Non-pigmented ciliary epithelial cell (primary cell): ENCODE results near the gene CAPN9.
"Not testable (repeated sequence)": the region's sequence is repeated elsewhere in the genome, so short reads cannot be mapped to it uniquely, and the experiment has no call there.

Experiments
- DNase-seq: peaks from one replicate; pipeline ENCODE4 v3.0.0-alpha.2; 2010; ENCODE audit warnings: low read depth

Gene CAPN9

DNA sequence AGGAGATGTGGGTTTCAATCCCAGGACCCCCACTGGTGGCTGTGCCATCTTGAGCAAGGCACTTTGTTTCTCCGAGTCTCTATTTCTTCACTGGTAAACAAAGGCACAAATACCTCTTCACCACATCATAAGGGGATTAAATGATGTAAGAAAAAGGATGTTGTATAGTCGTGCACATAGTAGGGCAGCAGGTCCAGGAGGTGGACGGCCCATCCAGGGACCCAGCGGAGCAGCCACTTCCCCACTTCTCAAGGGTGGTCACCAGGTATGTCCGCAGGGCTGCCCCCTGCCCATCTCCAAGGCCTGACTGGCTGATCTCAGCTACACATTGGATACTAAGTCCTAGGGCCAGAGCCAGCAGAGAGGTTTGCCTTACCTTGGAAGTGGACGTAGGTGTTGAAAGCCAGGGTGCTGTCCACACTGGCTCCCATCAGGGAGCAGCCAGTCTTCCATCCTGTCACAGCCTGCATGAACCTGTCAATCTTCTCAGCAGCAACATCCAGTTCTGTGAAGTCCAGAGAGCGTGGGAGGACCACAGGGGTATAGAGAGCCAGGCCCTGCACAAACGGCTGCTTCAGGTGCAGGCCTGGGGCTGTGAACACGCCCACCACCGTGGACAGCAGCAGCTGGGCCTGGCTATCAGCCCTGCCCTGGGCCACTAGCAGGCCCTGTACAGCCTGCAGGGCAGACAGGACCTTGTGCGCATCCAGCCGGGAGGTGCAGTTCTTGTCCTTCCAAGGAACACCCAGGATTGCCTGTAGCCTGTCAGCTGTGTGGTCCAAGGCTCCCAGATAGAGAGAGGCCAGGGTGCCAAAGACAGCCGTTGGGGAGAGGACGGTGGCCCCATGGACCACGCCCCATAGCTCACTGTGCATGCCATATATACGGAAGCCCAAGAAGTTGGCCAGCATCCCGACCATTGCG lies 37.3 kb upstream of the CAPN9 start:
- DNase-seq, result no peak

DNA sequence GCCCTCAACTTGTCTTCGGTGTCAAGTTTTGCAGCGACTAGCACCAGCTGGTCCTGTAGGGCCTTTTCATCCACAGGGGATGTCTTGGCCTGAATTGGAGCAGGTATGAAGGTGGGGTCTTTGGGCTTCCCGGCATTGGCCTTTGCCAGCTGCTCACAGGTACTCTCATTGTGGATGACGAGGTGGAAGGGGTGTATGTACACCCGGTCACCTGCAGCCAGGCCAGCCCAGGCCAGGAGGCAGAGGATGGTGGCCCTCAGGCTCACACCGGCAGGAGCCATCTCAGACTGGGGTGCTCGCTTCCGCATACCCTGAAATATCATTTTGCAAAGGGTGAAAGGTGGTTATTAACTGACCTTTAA lies 36.7 kb upstream of the CAPN9 start:
- no peak for DNase-seq

DNA sequence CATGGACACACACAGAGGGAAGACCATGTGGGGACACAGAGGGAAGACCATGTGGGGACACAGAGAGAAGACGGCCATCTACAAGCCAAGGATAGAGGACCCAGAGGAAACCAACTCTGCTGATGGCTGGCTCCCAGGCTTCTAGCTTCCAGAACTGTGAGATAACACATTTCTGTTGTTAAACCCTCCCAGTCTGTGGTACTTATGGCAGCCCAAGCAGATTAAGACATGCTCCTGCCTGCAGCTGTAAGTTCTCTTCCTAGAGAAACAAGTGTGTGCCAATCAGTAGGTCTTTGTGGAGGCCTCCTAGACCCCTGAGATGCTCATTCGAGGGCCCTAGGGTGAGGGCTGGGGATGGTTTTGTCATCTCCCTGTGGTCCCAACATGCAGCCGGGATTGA lies 35.9 kb upstream of the CAPN9 start:
- no peak for DNase-seq

DNA sequence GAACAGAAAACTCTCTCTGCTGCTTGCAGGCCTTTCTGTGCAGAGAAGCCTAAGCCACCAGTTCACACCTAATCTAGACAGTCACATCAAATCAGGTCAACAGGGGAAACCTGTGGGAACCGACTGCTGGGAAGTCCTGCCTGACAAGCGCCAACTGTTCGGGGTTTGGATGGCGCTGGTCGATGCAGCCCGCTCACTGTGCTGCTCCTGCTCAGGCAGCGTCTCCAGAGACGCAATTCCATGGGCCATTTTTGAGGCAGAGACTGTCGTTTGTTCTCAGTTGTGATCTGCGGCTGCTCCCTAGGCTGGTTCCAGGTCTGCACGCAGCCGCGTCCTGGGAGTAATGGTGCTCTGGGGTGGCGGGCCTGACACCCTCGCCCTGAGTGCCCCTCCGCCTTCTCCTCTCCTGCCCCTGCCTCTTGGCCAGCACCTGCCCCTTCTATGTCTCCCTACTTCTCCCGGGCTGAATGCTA lies 34.7 kb upstream of the CAPN9 start:
- DNase-seq, result no peak

DNA sequence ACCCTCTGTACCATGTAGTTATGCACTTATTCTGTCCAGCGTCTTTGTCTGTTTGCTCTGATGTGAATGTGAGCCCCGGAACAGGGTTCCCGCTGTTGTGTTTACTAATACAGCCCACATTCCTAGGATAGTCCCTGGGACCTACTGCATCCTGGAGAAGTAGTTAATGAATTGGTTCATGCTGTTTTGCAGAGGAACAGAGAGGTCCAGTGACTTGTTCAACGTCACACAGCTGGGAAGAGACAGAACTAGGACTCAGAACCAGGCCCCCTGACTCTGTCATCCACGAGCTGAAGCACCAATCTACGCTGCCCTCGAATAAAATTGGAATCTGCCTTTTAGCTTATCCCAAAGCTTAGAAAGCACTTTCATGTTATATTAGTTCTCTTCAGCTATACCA lies 34.0 kb upstream of the CAPN9 start:
- DNase-seq, result no peak

DNA sequence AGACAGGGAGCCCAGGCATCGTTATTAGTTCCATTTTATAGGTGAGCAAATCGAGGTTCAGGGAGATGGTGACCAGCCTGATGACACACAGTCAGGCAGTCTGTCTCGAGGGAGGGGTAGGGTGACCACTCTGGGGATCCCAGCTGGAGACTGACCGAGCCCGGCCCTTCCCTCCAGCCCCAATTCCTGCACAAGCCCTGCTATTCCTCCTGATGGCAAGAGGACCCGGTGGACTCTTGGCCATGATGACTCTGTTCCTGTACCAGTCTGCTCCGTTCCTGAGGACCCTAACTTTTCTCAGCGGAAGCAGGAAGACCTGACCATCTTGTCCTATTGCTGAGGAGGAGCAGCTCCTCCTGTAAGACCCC lies 33.7 kb upstream of the CAPN9 start:
- DNase-seq, result no peak

DNA sequence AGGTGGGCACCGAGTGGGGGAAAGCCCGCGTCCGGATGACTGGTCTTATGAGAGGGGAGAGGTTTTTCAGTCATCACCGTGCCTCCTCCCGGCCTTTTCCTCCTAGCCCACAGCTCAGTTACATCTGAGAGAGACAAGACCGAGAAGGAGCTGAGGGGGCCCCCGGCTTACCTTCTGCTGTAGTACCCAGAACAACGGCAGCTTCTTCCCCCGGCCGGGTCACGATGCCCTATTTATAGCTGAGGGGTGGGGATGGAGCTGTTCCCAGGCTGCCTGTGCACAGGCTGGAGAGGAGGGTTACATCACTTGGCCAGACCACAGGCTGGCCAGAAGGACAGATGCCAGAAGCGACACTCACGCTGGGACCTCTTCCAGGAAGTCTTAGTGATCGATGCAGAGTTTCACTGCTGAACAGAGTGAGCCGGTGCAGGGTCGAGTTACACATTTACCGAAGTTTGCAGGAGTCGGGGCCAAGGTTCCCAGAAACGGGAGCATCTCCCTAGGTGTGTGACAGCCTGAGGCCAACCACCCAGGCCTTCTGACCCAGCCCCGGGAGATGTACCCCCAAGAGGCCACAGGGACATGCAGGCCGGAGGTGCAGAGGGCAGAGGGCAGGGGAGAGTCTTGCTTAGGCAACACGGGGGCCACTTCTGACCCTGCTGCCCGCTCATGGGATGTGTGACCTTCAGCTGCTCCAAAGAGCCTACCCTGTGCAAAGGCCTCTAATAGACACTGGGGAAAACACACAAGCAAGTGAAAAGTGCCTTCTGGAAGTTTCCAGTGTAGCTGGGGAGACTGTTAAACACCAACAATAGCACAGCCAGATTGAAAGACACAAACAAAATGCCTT lies 33.0 kb upstream of the CAPN9 start, which contains the start of gene AGT:
AGT (minus strand) TSS at position 208 of the 850 bp plus-strand sequence. CDS start 3,299 bp downstream, outside the sequence.
- DNase-seq, result peak; percentile 37

DNA sequence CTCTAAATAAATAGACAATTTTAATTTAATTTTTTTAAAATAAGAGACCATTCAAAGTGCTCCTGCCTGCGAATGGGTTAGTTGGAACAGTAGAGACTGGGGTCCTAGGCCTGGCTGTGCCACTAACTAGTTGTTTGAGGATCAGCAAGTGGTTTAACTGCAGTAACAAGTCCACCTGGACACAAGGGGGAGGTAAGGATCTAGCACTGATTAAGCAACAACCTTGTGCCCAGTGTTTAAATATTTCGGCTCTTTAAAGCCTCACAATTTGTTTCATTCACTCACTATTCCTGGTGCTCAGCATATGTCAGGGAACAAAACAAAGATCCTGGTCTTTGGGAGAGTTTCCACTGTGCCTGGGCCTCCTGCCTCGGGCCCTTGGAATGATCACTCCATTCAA lies 31.7 kb upstream of the CAPN9 start:
- DNase-seq, result no peak

DNA sequence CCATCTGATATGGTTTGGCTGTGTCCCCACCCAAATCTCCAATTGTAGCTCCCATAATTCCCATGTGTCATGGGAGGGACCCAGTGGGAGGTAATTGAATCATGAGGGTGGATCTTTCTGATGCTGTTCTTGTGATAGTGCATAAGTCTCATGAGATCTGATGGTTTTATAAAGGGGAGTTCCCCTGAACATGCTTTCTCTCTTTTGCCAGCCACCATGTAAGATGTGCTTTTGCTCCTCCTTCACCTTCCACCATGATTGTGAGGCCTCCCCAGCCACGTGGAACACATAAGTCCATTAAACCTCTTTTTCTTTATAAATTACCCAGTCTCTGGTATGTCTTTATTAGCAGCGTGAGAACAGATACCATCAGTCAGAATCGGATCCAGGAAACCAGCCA lies 30.7 kb upstream of the CAPN9 start:
- not testable (repeated sequence) for DNase-seq

DNA sequence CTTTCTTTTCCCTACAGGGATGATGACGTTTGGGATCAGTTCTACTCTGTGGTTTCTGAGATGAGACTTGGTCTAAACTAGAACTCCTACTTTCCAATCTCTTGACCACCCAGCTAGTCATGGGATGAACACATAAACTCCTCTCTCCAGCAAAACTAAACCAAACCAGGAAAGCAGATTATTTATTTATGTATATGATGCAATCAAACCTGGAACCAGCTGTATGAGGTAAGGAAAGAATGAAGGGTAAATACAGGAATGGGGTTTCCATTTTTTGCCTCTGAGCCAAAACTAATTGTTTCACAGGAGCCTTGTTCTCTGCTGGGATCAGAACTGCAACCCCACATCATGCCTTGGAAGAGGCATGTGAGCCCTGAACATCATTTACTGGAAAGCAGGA lies 29.9 kb upstream of the CAPN9 start:
- DNase-seq, result no peak

DNA sequence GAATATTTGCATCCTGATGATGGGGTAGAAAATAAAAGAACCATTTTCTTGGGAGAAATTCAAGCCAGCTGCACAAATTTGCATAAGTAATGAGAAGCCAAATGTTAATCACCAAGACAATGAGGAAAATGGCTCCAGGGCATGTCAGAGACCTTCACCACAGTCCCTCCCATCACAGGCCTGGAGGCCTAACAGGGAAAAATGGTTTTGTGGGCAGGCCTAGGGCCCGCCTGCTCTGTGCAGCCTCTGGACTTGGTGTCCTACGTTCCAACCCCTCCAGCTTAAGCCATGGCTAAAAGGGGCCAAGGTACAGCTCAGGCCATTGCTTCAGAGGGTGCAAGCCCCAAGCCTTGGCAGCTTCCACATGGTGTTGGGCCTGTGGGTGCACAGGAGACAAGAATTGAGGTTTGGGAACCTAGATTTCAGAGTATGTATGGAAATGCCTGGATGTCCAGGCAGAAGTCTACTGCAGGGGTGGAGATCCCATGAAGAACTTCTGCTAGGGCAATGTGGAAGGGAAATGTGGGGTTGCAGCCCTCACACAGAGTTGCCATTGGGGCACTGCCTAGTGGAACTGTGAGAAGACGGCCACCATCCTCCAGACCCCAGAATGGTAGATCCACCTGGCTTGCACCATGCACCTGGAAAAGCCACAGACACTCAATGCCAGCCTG lies 25.2 kb upstream of the CAPN9 start:
- not testable (repeated sequence) for DNase-seq

DNA sequence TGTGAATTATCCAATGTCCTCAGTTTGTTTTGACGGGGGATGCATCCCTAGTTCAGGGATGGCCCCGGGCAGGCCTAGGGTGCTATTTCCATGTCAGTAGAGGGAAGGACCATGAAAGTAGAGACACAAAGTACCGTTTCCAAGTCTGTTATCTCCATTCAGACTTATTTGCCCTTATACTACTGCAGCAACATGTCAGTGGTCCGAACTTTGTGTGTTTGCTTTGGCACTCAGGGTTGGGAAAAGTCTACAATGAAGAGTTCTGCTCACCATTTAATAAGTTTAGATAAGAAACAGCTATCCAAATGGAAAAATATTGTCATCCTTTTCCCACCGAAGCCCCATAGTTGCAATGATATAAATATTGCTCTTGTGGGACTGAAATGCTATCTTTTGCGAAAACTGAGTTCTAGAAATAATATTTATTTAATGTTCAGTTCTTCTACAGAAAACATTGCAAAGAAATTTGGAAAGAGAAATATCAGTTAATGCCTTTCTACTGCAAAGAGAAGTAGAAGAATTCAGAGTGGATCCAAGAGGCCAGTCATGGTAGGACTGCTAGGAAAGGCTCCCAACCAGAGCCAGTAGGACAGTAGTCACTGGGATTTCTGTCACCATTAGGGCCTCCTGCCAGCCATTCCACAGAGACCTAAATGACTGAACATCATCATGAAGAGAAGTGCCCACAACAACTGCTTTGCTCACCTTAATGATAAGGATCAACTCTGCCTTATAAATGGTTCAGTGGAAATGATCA lies 21.8 kb upstream of the CAPN9 start:
- no peak for DNase-seq

DNA sequence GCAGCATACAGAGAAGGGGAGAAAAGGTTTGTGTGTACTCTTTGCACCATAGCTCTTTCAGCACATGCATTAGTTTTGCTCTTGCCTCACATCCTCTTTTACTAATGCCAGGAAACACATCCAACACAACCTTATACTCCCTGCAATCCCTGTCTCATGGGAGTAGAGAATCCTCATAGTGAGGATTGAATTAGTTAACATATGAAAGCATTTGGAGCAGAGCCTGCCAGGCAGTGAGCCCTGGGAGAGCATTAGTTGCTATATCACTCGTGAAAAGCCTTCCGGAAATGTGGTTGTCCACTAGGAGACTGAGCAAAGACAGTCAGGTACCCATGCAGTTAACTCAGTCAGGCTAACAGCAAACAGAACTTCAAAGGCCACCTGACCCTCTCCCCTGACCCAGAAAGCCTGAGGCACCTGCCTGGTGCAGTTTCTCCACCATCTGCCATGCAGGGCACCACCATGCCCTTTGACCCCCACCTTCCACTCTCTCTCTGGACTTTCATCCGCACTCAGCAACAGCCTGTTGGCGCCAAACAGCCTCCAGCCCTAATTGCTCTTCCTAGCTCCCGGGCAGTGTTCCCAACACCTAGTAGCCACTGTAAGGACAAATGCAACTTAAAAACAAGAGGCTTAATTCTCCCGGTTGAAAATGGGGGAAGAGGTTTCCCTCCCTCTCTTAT lies 18.3 kb upstream of the CAPN9 start:
- no peak for DNase-seq

DNA sequence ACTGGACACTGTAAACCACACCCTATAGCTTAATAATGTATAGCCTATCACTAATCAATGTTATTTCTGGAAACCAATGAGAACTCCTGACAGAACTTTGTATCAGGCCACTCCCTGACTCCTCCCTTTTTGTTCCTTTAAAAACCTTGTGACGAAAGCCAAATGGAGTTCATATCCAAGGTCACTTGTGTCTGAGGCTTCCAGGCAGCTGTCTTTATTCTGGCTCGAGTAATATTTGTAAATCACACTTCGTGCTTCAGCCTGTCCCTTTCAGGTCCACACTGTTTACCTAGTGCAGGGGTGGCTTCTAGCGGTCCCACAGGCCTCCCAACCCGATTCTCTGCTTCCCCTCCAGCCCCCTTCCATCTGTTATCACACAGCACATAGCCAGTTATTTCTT lies 16.2 kb upstream of the CAPN9 start:
- DNase-seq, result no peak

DNA sequence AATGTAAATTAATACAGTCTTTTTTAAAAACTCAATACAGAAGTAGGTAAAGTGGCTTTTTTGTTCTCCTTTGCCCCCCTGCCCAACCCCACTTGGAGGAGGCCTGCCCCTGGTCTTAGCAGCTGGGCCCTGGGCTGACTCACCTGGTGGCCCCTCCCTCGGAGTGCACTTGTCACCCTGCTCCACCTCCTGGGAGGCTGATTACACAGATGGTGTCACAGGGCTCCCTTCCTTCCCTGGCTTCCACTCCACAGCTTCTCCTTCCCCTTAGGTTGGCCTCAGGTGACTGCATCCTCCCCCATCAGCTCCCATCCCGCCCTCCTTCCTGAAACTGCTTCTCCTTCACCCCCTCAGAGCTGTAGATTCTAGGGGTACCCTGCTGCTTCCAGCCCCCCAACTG lies 11.7 kb upstream of the CAPN9 start:
- no peak for DNase-seq

DNA sequence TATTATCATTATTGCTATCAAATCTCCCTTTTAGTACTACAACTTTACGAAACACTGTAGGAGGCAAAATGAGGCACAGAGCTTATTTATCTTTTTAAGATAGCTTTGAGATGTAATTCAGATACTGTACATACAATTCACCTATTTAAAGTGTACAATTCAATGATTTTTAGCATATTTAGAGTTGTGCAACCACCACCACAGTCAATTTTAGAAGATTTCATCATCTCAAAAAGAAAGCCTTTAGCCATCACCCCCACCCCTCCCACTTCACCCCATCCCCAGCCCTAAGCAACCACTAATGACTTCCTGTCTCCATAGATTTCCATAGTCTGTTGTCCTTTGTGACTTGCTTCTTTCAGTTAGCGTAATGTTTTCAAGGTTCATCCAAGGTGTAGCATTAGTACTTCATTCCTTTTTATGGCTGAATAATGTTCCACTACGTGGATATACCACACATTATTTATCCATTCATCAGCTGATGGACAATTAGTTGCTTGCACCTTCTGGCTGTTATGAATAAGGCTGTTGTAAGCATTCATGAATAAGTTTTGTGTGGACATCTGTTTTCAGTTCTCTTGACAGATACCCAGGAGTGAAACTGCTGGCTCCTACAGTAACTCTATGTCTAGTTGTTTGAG lies 9.4 kb upstream of the CAPN9 start:
- DNase-seq, result no peak

DNA sequence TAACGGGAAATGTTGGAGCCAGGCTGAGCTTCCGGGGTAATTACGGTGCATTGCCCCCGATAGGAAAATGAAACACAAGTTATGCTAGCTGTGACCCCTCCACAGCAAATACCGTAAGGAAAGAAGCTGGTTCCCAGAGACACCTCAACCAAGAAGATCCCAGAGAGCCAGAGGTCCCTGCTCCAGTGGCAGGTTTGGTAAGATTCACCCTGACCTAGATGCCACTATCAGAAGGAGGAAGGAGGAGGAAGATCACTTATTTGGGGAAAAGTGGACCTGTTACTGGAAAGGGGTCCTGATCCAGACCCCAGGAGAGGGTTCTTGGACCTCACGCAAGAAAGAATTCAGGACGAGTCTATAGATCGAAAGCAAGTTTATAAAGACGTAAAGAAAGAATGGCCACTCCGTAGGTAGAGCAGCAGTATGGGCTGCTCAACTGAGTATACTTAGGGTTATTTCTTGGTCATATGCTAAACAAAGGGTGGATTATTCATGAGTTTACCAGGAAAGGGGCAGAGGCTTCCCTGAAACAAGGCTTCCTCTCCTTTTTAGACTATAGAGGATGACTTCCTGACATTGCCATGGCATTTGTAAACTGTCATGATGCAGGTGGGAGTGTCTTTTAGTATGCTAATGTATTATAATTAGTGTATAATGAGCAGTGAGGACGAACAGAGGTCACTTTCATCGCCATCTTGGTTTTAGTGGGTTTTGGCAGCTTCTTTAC lies 7.5 kb upstream of the CAPN9 start:
- no peak for DNase-seq

DNA sequence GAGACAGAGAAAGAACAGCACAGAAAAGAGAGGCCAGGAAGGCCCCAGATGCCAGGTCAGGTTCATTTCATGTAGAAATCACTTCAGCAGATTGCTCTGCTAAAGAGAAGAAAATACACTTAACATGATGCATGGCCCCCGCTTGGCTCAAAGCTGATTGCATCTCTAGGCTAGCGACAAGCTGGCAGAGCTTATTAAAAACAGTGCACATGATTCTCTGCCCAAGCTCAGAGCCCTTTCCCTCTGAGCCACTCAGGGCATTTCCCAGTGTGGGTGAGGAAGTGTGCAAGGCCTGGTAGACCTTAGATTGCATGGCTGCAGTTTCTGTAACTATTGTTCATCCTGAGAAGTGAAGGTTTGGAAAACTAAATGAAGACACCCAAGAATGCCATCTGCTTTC lies 3.3 kb upstream of the CAPN9 start:
- DNase-seq, result no peak

DNA sequence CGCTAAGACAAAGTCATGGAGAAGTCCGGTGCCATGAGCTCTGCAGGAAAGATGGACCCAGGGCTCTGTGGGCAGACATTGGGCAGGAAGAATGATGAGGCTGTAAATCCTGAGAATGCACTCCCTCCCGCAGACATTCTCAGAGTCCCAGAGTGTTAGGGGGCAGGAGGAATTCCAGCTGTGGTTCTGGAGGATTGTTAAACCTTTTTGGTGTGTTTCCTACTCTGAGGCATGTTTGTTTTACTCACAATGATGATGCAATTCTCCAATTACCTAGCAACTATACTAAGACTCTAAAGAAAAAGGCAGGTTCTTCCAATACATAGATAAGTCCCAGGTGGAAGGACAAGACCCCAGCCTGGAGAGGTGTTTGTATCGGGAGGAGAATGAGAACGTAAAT lies 2.8 kb upstream of the CAPN9 start:
- DNase-seq, result peak; percentile 20

DNA sequence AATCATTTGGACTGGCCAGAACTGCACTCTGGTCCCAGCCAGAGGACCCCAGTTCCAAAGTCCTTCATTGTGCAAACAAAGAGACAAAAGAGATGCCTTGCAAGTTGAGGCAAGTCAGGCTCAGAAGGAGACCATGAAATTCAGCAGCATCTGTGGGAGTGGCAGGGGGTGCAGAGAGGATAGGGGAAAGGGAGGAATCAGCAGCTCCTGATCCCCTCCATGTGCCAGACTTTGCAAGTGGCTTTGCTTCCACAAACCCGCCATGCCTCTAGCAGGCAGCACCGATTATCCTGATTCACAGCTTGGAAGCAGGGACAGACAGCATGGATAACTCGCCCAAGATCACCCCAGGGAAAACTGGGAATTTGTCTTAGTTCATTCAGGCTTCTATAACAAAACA lies 2.1 kb upstream of the CAPN9 start:
- no peak for DNase-seq
